MM.1S (cell line): ENCODE data around the gene HAT1.
"Not testable (repeated sequence)": the region's sequence is repeated elsewhere in the genome, so short reads cannot be mapped to it uniquely, and the experiment has no call there.

Experiments
- DNase-seq: peaks from one replicate; pipeline ENCODE4 v3.0.0-alpha.2; 2015
- H2AFZ ChIP-seq: fragments of 300-600 bp; sonication (generic); 2 replicates; pipeline ENCODE4 v1.6.0; 2016; ENCODE audit warnings: antibody characterized with exemption, low read length
- H3F3A ChIP-seq: fragments of 300-600 bp; sonication (generic); 2 replicates; pipeline ENCODE4 v1.6.1; 2016; ENCODE audit warnings: mild to moderate bottlenecking, antibody characterized with exemption, low read length, moderate library complexity, mixed read lengths; ENCODE audit not compliant: insufficient read depth
- H3K27ac ChIP-seq: fragments of 300-600 bp; sonication (generic); 2 replicates; pipeline ENCODE4 v1.5.1; 2016; ENCODE audit warnings: mild to moderate bottlenecking, low read length
- H3K27me3 ChIP-seq: fragments of 300-600 bp; sonication (generic); replicated peaks from 2 replicates; pipeline ENCODE4 v1.6.0; 2016; ENCODE audit warnings: low read length; ENCODE audit not compliant: insufficient read depth
- H3K36me3 ChIP-seq: fragments of 300-600 bp; sonication (generic); replicated peaks from 2 replicates; pipeline ENCODE4 v1.6.1; 2016; ENCODE audit warnings: mild to moderate bottlenecking, low read length, mixed read lengths; ENCODE audit not compliant: insufficient read depth
- H3K4me1 ChIP-seq: fragments of 300-600 bp; sonication (generic); 2 replicates; pipeline ENCODE4 v1.6.1; 2016; ENCODE audit warnings: low read length, mixed read lengths
- H3K4me2 ChIP-seq: fragments of 300-600 bp; sonication (generic); 2 replicates; pipeline ENCODE4 v1.6.0; 2016; ENCODE audit warnings: low read depth, low read length
- H3K4me3 ChIP-seq: fragments of 300-600 bp; sonication (generic); 2 replicates; pipeline ENCODE4 v1.5.1; 2016; ENCODE audit warnings: low read length, mixed read lengths
- H3K79me2 ChIP-seq: fragments of 300-600 bp; sonication (generic); 2 replicates; pipeline ENCODE4 v1.6.1; 2016; ENCODE audit warnings: mixed run types, low read length, mixed read lengths
- H3K9ac ChIP-seq: fragments of 300-600 bp; sonication (generic); 2 replicates; pipeline ENCODE4 v1.6.1; 2016; ENCODE audit warnings: low read length, mixed read lengths
- H3K9me2 ChIP-seq: fragments of 300-600 bp; sonication (generic); replicated peaks from 2 replicates; pipeline ENCODE4 v1.6.1; 2016; ENCODE audit warnings: mild to moderate bottlenecking, low read length, mixed read lengths; ENCODE audit not compliant: insufficient read depth
- H3K9me3 ChIP-seq: fragments of 300-600 bp; sonication (generic); replicated peaks from 2 replicates; pipeline ENCODE4 v1.6.1; 2016; ENCODE audit warnings: mild to moderate bottlenecking, low read length, mixed read lengths; ENCODE audit not compliant: insufficient read depth
- H4K20me1 ChIP-seq: fragments of 300-600 bp; sonication (generic); 2 replicates; pipeline ENCODE4 v1.6.1; 2016; ENCODE audit warnings: mild to moderate bottlenecking, low read length, moderate library complexity, mixed read lengths; ENCODE audit not compliant: insufficient read depth
- CTCF ChIP-seq: fragments of 300-600 bp; sonication (generic); IDR thresholded peaks from 2 replicates; pipeline ENCODE4 v1.5.1; 2016; ENCODE audit warnings: antibody characterized with exemption, low read length, mixed read lengths
- EZH2 ChIP-seq: fragments of 300-600 bp; sonication (generic); optimal IDR thresholded peaks from 2 replicates; pipeline ENCODE3; 2017; ENCODE audit warnings: low read depth, mild to moderate bottlenecking, antibody characterized with exemption, low read length, mixed read lengths
- EZH2phosphoT487 ChIP-seq: fragments of 300-600 bp; sonication (generic); IDR thresholded peaks from 2 replicates; pipeline ENCODE4 v1.6.1; 2018; ENCODE audit warnings: antibody characterized with exemption, low read length

The HAT1 gene

GRCh38 chr2:171972329-171972982, 50.2 kb downstream of the HAT1 start:
- Histone ChIP-seq H3F3A (no peaks in the 10 kb centered on the region), H3K4me3 (no peak overlapping the region), H3K27ac (no peak overlapping the region), H3K9ac (no peak overlapping the region), H3K9me3 (no peaks in the 10 kb centered on the region), H4K20me1 (no peaks in the 10 kb centered on the region), H3K36me3 (no peaks in the 10 kb centered on the region), H3K9me2 (no peaks in the 10 kb centered on the region), H3K4me1 (no peaks in the 10 kb centered on the region), H3K27me3 (no peaks in the 10 kb centered on the region), H3K79me2 (no peaks in the 10 kb centered on the region), H2AFZ (no peak overlapping the region), H3K4me2 (no peak overlapping the region)
- no peak for DNase-seq
- TF ChIP-seq CTCF (no peak), EZH2phosphoT487 (no peak), EZH2 (no peak)

GRCh38 chr2:171979103-171979502, 56.8 kb downstream of the HAT1 start:
- Histone ChIP-seq H3K4me1 (no peaks in the 10 kb centered on the region), H3K27ac (no peak overlapping the region), H4K20me1 (no peaks in the 10 kb centered on the region), H3K9me2 (no peaks in the 10 kb centered on the region), H3K27me3 (no peaks in the 10 kb centered on the region), H3K9me3 (no peaks in the 10 kb centered on the region), H2AFZ (no peak overlapping the region), H3F3A (no peaks in the 10 kb centered on the region), H3K9ac (no peak overlapping the region), H3K4me2 (no peak overlapping the region), H3K79me2 (no peaks in the 10 kb centered on the region), H3K4me3 (no peak overlapping the region), H3K36me3 (no peaks in the 10 kb centered on the region; the same call in 1 of the 2 replicates)
- DNase-seq: no peak
- no peak for TF ChIP-seq EZH2
- no peak for TF ChIP-seq CTCF
- TF ChIP-seq EZH2phosphoT487: no peak

- not testable (repeated sequence) for H4K20me1 ChIP-seq, H3K4me2 ChIP-seq, H3K9me2 ChIP-seq, H3K4me1 ChIP-seq, H3K9ac ChIP-seq, H3K9me3 ChIP-seq, H3K4me3 ChIP-seq, H3F3A ChIP-seq, H3K27ac ChIP-seq, H3K79me2 ChIP-seq, H3K36me3 ChIP-seq, DNase-seq, H2AFZ ChIP-seq, H3K27me3 ChIP-seq
These were observed 61.7 kb downstream of the HAT1 start for GRCh38 chr2:171983924-171984323.

- Histone ChIP-seq H3K4me1 (no peaks in the 10 kb centered on the region), H3K27me3 (no peaks in the 10 kb centered on the region), H3F3A (no peaks in the 10 kb centered on the region; the same call in 1 of the 2 replicates), H3K4me2 (no peak overlapping the region), H3K27ac (no peak overlapping the region), H3K9ac (no peak overlapping the region), H3K9me2 (no peaks in the 10 kb centered on the region), H2AFZ (no peak overlapping the region), H3K36me3 (no peaks in the 10 kb centered on the region; the same call in 1 of the 2 replicates), H3K79me2 (no peaks in the 10 kb centered on the region), H3K9me3 (no peaks in the 10 kb centered on the region), H4K20me1 (no peaks in the 10 kb centered on the region), H3K4me3 (no peak overlapping the region)
- no peak for DNase-seq
- TF ChIP-seq EZH2phosphoT487 (no peak), CTCF (no peak), EZH2 (no peak)
These were observed 62.8 kb downstream of the HAT1 start for GRCh38 chr2:171985076-171985475.
